Measurements from ENCODE around the gene GPR108. TPM values are rescaled to one million over a fixed set of nuclear protein-coding genes. Genes with fewer than 3 reads are reported as not detected.

GPR108 gene
- polyA plus RNA-seq, 1 experiment, result 34.5 TPM

GRCh38 chr19:6739390-6739882 lies 2.1 kb upstream of the GPR108 start, which contains the start of gene TRIP10:
Gene TRIP10, plus strand, starts transcription at chr19:6739680. Its CDS starts 82 bp downstream, at chr19:6739762.
- ChIA-PET CTCF (interaction anchor here (2.3 to 2.7 kb wide), 2 partner anchors 30 to 124 kb away, joined by 14 to 33 read pairs; no protein-coding TSS in a partner anchor), POLR2A (no interaction called here)

DNA sequence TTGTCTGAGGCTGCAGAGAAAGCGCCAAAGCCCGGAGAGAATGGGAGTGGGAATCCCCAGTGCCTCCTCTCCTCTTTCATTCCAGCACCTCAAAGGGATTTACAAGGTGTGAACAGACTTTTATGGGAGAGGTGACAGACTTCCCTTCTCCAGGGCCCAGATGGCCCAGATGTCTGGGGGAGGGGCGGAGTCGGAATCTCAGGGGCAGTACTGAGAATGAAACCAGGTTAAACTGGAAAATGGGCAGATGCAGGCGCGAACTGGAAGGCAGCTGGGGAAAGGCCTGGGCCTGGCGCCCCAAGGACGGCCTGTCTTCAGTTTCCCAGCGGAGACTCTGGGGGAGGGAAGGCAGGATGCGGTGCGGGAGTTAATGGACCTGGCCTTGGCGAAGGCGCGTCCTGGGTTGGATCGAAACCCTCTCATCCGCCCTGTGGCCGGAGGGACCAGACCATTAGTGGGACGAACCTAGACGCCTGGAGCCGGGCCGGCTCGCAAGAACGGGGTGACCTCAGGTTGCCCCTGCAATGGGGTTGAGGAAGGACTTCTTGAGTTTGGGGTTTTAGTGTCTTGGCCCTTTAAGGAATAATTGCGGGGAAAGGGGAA lies 1.5 kb upstream of the GPR108 start:
- DNase-seq (ENCODE audit: low read depth, low spot score), result no peak
- TF ChIP-seq, protein P1, sequence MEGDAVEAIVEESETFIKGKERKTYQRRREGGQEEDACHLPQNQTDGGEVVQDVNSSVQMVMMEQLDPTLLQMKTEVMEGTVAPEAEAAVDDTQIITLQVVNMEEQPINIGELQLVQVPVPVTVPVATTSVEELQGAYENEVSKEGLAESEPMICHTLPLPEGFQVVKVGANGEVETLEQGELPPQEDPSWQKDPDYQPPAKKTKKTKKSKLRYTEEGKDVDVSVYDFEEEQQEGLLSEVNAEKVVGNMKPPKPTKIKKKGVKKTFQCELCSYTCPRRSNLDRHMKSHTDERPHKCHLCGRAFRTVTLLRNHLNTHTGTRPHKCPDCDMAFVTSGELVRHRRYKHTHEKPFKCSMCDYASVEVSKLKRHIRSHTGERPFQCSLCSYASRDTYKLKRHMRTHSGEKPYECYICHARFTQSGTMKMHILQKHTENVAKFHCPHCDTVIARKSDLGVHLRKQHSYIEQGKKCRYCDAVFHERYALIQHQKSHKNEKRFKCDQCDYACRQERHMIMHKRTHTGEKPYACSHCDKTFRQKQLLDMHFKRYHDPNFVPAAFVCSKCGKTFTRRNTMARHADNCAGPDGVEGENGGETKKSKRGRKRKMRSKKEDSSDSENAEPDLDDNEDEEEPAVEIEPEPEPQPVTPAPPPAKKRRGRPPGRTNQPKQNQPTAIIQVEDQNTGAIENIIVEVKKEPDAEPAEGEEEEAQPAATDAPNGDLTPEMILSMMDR (IDR thresholded peaks at IDR 0.05; ENCODE audit: low read depth, low read length), result no peak
- peak overlapping the region; percentile 37 for H3K4me3 ChIP-seq (ENCODE audit: low read depth, low read length)
- H3K27ac ChIP-seq (ENCODE audit: low read depth, low read length), result peak overlapping the region; percentile 33
- ChIA-PET CTCF (interaction anchor here (1.2 to 2.7 kb wide), 3 partner anchors 30 to 222 kb away, joined by 3 to 33 read pairs (median 14); no protein-coding TSS in a partner anchor), POLR2A (no interaction called here)
- H3K9me3 ChIP-seq (ENCODE audit: control insufficient read depth, insufficient read depth, low read length), result no peaks in the 10 kb centered on the region; the same call in 1 of the 2 replicates
- no peaks in the 10 kb centered on the region for H3K27me3 ChIP-seq (ENCODE audit: control insufficient read depth, insufficient read depth, low read length)

More at GRCh38 chr19:6739390-6739882, 2.1 kb upstream of the GPR108 start, which contains the start of gene TRIP10:
- H3K27me3 ChIP-seq (ENCODE audit: control insufficient read depth, insufficient read depth, low read length), result no peaks in the 10 kb centered on the region
- TF ChIP-seq, protein P1 (IDR thresholded peaks at IDR 0.05; ENCODE audit: low read depth, low read length), result no peak
- peak within 1 kb of the TSS; percentile 33 for H3K27ac ChIP-seq (ENCODE audit: low read depth, low read length)
- no peak for DNase-seq (ENCODE audit: low read depth, low spot score)
- no peaks in the 10 kb centered on the region; the same call in 1 of the 2 replicates for H3K9me3 ChIP-seq (ENCODE audit: control insufficient read depth, insufficient read depth, low read length)
- H3K4me3 ChIP-seq (ENCODE audit: low read depth, low read length), result peak within 1 kb of the TSS; percentile 82

GRCh38 chr19:6737873-6738786 lies 750 bp upstream of the GPR108 start:
- H3K4me3 ChIP-seq (ENCODE audit: low read depth, low read length), result no peak overlapping the region
- ChIA-PET CTCF (interaction anchor here (0.6 to 2.7 kb wide), 6 partner anchors 10 to 830 kb away, joined by 3 to 33 read pairs (median 4); no protein-coding TSS in a partner anchor), POLR2A (interaction anchor here (0.6 to 1.2 kb wide), 6 partner anchors 15 to 331 kb away, joined by 3 to 5 read pairs (median 4); partner anchors contain the start of genes TNFSF9 and ZNF557)
- H3K9me3 ChIP-seq (ENCODE audit: control insufficient read depth, insufficient read depth, low read length), result no peaks in the 10 kb centered on the region; the same call in 1 of the 2 replicates
- peak; percentile 51 for DNase-seq (ENCODE audit: low read depth, low spot score)
- no peaks in the 10 kb centered on the region for H3K27me3 ChIP-seq (ENCODE audit: control insufficient read depth, insufficient read depth, low read length)
- peak overlapping the region; percentile 33 for H3K27ac ChIP-seq (ENCODE audit: low read depth, low read length)
- TF ChIP-seq, protein P1 (IDR thresholded peaks at IDR 0.05; ENCODE audit: low read depth, low read length), result peak; percentile 72

- TF ChIP-seq, protein P1 (IDR thresholded peaks at IDR 0.05; ENCODE audit: low read depth, low read length), result no peak
- no peaks in the 10 kb centered on the region for H3K27me3 ChIP-seq (ENCODE audit: control insufficient read depth, insufficient read depth, low read length)
- ChIA-PET CTCF (interaction anchor here (0.6 to 2.7 kb wide), 12 partner anchors 9 to 221 kb away, joined by 3 to 33 read pairs (median 4); no protein-coding TSS in a partner anchor), POLR2A (interaction anchor here (0.7 to 1.0 kb wide), 2 partner anchors 9 to 517 kb away, joined by 3 to 14 read pairs; no protein-coding TSS in a partner anchor)
- DNase-seq (ENCODE audit: low read depth, low spot score), result no peak
- H3K27ac ChIP-seq (ENCODE audit: low read depth, low read length), result peak overlapping the region; percentile 89
- peak overlapping the region; percentile 81 for H3K4me3 ChIP-seq (ENCODE audit: low read depth, low read length)
- H3K9me3 ChIP-seq (ENCODE audit: control insufficient read depth, insufficient read depth, low read length), result no peaks in the 10 kb centered on the region; the same call in 1 of the 2 replicates
These were observed 480 bp downstream of the GPR108 start for GRCh38 chr19:6736917-6737283.

Data from AG04450 (cell line).